Cerebellar cortex (tissue), 1 donor: Measurements from ENCODE around the gene CAMK2B.
A peak's percentile ranks its signal among the peaks of the same experiment; 100 is the strongest.

Experiments used
- DNase-seq: peaks from one replicate; pipeline ENCODE4 v3.0.0-alpha.2; 2015; ENCODE audit warnings: low spot score

CAMK2B gene

DNA sequence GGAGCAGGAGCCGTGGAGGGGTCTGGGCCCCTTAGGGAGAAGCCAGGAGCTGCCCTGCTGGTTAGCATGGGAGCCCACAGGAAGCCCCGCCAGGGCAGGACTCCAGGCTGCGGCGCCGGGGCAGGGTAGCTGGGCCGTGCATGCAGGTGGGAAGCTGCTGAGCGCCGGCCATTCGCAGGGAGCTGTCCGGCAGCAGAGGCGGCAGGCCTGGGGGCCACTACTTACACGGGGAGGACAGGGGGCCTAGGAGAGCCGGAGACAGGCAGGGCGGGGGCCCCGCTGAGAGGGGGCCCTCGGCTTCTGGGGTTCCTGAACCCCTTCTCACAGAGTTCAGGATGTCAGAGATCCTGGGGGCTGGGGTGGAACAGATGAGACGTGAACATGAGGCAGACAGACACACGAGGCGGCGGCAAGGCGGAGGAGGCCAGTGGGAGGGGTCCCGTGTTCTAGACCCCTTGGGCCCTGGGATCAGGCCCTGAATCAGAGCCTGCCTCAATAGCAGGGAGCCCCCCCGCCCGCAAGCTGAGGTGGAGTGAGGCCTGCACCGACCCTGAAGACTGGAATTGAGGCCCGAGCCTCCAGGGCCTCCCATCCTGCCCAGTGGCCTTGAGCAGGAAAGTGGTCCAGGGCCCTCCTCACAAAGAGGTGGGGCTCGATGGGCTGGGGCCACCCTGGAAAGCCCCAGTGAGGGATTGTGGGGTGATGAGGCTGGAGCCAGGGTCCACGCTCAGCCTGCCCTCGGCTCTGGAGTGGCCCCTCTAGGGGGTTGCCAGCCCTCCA is 96.6 kb downstream of the CAMK2B start:
- DNase-seq, result no peak

DNA sequence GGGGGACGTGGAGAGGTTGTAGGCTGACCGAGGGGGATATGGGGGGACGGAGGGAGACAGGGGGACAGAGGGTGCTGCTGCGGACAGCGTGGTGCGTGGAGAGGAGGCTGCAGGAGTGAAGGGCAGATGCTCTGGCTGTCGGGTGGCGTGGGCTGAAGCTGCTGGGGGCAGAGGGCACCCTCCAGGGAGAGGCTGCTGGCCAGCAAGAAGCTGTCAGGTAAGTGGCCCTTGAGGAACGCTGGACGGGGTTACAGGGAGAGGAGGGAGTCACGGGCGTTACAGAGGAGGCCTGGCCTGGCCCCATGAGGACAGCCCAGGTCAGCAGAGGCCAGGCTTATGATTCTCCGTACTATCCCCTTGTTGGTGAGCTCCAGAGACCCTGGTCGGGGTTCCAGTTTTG is 97.5 kb downstream of the CAMK2B start:
- no peak for DNase-seq

- DNase-seq, result no peak
These were observed 99.0 kb downstream of the CAMK2B start for GRCh38 chr7:44226396-44226753.

DNA sequence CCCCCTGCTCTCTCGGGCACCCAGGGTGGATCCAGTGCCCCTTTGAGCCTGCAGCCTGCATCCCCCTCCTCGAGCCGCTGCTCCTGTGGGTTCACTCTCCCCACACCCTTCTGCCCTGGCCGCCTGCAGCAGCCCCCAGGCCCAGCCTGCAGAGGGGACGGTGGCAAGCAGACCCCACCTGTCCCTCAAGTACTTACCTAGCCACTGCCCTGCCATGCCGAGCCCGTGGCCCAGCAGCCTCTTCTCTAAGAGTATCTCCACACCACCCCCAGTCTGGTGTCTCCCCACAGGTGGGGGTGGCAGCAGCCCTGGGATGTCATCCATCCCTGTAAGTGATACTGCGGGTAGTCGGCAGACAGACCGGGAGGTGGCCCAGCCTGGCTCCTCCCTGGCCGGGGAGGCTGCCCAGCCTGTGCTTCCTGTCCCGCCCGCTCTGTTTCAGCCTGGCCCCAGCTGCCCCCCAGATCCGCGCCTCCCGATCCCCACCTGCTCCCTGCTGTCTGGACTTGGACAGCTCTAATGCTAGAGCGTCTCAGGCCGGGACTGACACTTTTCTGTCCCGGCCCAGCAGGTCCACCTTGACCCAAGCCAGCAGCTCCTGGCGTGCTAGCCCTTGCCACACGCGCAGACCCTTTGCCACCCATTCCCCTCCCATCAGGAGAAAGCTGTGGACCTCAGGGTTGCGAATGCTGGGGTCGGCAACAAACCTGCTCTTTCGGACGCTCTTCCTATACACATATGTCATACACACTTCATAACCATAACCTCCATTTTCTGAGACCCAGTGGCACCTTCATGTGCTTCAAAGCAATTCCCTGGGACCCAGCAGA is 99.6 kb downstream of the CAMK2B start:
- peak; percentile 57 for DNase-seq

DNA sequence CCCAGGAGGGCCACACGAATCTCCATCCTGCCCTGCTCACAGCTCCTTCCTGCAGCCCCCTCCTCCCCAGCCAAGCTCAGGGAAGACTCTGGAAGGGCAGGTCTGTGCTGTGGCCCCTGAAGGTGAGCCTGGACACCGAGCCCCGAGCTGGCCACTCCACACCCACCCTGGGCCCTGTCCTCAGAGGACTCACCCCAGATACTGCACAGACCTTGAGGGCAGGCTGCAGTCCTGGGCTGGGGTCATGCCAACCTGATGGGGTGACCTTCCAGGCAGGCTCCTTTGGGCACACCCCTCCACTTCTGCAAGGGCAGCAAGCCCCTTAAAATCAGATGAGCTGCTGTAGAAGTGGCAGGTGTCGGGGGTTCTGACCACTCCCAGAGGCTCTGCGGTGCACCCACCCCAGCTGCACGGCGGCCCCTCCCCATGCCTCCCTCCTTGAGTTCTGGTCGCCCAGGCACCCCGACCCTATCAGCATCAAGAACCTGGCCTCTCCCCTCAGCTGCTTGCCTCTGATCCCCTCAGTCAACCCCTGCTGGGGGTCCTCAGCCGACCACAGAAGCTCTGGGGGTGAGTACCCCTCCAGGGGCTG is 100.3 kb downstream of the CAMK2B start:
- DNase-seq, result no peak

GRCh38 chr7:44224080-44224973 is 101.1 kb downstream of the CAMK2B start:
- DNase-seq, result no peak

DNA sequence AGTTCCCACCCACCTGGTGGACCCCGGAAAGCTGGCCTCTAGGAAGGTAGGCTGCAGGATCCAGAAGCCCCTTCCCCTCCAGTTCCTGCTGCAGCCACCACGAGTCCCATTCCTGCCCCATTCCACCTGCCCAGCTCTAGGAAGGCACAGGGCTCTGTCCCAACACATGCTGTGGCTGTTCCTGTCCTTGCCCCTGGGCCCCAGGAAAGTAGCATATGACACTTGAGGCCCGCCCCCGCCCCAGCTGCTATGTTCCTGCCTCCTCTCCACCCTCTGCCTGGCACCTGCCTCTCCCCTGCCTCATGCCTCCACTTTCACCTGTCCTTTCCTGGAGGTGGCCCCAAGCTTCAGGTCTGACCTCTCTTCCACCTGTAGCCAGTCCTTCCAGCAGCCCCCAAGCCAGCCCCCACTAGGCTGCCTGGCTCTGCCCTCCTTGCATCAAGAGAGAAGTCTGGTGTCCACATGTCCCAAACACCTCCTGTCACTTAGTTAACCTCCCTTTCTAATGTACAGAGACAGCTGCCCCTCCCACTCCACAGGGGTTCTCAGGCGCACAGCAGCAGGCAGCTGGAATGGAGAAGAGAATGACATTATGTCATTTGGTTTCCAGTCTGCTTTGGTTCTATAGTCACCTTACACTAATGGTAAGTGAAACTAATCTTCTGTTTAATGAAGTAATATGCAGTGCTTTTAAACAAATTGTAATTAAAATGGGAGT is 101.9 kb downstream of the CAMK2B start:
- no peak for DNase-seq

GRCh38 chr7:44222776-44223261 is 102.6 kb downstream of the CAMK2B start:
- DNase-seq, result no peak

- no peak for DNase-seq
These were observed 103.3 kb downstream of the CAMK2B start for GRCh38 chr7:44222074-44222473.

GRCh38 chr7:44221231-44221791 is 104.1 kb downstream of the CAMK2B start:
- no peak for DNase-seq

- no peak for DNase-seq
These were observed 104.9 kb downstream of the CAMK2B start for GRCh38 chr7:44220358-44221112.

GRCh38 chr7:44220046-44220357 is 105.4 kb downstream of the CAMK2B start:
- no peak for DNase-seq

DNA sequence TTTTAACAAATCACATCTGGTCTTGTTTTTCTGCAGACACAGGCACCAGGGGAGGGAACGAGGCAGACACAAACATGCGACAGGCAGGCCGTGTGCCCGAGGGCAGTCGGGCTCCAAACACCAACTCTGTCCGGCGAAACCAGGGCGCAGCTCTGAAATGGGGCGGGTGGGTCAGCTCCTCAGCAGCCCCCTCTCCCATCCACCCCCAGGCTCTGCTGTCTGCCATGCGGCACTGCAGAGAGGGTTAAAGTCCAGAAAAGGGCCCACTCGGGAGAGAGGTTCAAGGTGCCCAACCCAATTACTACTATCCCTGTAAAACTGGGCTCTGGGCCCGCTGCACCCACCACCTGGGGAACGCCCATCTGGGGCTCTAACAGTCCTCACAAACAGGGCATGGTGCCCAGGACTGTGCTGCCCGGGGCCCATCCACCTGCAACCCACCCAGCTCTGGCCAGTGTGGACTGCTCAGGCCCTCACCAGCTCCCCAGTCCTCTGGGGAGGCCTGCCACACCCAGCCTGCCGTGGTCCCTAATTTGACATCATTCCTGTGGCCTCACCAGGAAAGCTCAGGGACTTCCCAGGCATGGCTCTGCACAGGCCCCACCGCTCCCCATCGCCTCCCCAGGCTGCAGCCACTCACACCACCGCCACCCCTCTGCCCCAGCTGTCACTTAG is 105.9 kb downstream of the CAMK2B start:
- DNase-seq, result no peak

DNA sequence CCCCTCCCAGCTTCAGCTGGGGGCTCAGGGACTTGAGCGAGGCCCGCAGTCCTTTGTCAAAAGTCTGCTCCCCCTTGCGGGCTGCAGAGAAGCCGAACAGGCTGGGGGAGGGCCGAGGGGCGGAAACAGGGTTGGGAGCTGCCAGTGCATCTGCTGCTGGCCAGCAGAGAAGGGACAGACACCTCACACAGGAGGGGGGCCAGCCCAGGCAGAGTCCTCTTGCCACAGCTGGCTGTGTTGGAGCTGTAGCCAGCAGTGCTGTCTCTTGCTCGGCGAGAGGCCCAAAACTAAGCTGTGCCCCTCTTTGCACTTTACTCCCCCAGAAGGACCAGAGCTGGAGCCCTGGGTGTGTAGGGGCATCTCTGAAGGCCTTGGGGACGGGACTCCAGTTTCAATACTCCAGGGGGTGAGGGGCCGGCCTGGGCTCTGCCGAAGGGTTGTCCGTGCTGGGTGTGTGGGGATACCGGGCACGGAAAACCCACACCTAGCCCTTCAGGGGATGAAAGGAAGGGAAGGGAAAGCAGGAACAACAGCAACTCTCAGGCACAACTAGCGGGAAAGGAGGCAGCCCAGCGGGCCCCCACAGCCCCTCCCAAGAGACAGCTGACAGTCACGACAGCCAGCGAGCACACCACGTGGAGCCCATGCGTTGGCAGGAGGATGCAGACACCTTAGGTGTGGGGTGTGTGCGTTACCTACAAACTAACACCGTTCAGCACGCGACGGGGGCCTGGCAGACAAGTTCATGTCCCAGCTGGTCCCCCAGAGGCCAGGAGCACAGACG is 106.8 kb downstream of the CAMK2B start:
- DNase-seq, result no peak

GRCh38 chr7:44217852-44218402 is 107.5 kb downstream of the CAMK2B start:
- no peak for DNase-seq

DNA sequence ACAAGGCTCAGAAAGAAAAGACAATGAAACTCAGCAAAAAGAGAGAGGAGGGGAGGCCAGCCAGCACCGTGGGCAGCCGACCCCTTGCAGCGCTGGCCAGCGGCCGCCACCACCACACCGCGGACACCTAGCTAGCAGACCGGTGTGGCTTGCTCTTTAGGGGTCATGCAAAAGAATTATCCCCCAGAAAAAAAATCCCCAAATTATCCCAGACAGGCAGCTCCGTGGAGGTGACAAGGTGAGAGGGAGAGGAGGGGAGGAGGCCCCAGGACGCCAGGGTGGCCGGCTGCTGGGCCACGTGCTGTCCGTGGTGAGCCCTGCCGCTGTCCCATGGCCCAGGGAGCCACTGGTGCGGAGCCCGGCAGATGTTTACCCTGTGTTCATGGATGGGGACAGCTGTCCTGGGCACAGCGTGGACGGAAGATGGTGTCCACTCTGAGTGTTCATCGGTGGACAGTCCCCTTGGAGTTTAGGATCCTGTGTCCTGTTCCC is 108.1 kb downstream of the CAMK2B start:
- no peak for DNase-seq

GRCh38 chr7:44216521-44217222 is 108.7 kb downstream of the CAMK2B start:
- peak; percentile 81 for DNase-seq

- DNase-seq, result no peak
These were observed 109.4 kb downstream of the CAMK2B start for GRCh38 chr7:44216019-44216418.
